ENCODE data around the gene PCNT. TPM values are rescaled to one million over a fixed set of nuclear protein-coding genes. Genes with fewer than 3 reads are reported as not detected.

PCNT gene
- total RNA-seq, 1 experiment from 2014 or later: 38.4 TPM

- H3K4me1 Mint-ChIP-seq (ENCODE audit: low read depth, unreplicated experiment): no peaks in the 10 kb centered on the region
- no peak for TF ChIP-seq CTCF (IDR thresholded peaks at IDR 0.05; ENCODE audit: insufficient read depth in 1 of 2, low read depth in 1 of 2, low read length in 1 of 2, severe bottlenecking in 1 of 2, unreplicated experiment in 1 of 2)
- H3K4me3 Mint-ChIP-seq (ENCODE audit: unreplicated experiment): no peak overlapping the region
- no peaks in the 10 kb centered on the region for H3K9me3 Mint-ChIP-seq (ENCODE audit: unreplicated experiment)
- POLR2A ChIA-PET: no interaction called here
- H3K36me3 ChIP-seq (ENCODE audit: control insufficient read depth, insufficient read depth, low read length): no peaks in the 10 kb centered on the region
- no peak overlapping the region for H3K4me3 ChIP-seq (ENCODE audit: low read depth, low read length)
- H3K4me1 ChIP-seq: no peaks in the 10 kb centered on the region
- no TSS peak for BruUV-seq (replicated peaks)
- H3K27ac Mint-ChIP-seq (ENCODE audit: unreplicated experiment): no peak overlapping the region
- no peaks in the 10 kb centered on the region for H3K27me3 ChIP-seq (replicated peaks; ENCODE audit: control insufficient read depth, insufficient read depth, low read length)
- no peaks in the 10 kb centered on the region for H3K9me3 ChIP-seq
- no peak for DNase-seq
- intact Hi-C loops (cut with micrococcal nuclease; ENCODE audit: unreplicated experiment): no loop called here
- H3K36me3 Mint-ChIP-seq (ENCODE audit: insufficient read depth, unreplicated experiment): peaks cover 44% of the 10 kb centered on the region
- CTCF ChIA-PET: no interaction called here
- no peaks in the 10 kb centered on the region for H3K27me3 Mint-ChIP-seq (ENCODE audit: insufficient read depth, unreplicated experiment)
Measured at GRCh38 chr21:46426313-46427046, 102.5 kb downstream of the PCNT start.

DNA sequence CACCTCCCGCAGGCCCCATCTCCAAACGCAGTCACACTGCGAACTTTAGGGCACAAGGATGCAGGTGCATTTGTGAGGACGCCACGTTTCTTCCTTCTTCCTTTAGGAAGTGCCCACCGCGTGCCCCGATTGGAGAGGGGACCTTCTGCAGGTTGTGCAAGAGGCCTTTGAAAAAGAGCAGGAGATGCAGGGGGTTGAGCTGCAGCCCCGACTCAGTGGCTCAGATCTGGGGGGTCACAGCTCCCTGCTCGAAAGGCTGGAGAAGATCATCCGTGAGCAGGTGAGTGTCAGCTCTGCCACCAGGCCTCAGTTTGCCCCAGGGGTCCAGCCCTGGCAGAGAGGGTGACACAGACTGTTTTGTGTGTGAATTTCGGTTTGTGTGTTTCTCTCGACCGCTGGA is 103.6 kb downstream of the PCNT start:
- no peak overlapping the region for H3K27ac Mint-ChIP-seq (ENCODE audit: unreplicated experiment)
- no peaks in the 10 kb centered on the region for H3K9me3 Mint-ChIP-seq (ENCODE audit: unreplicated experiment)
- H3K9me3 ChIP-seq: no peaks in the 10 kb centered on the region
- intact Hi-C loops (cut with micrococcal nuclease; ENCODE audit: unreplicated experiment): no loop called here
- no peak overlapping the region for H3K4me3 ChIP-seq (ENCODE audit: low read depth, low read length)
- BruUV-seq (replicated peaks): no TSS peak
- ChIA-PET CTCF (no interaction called here), POLR2A (no interaction called here)
- H3K4me1 ChIP-seq: no peaks in the 10 kb centered on the region
- H3K36me3 Mint-ChIP-seq (ENCODE audit: insufficient read depth, unreplicated experiment): peaks cover 43% of the 10 kb centered on the region
- DNase-seq: no peak
- H3K36me3 ChIP-seq (ENCODE audit: control insufficient read depth, insufficient read depth, low read length): no peaks in the 10 kb centered on the region
- TF ChIP-seq CTCF (IDR thresholded peaks at IDR 0.05; ENCODE audit: insufficient read depth in 1 of 2, low read depth in 1 of 2, low read length in 1 of 2, severe bottlenecking in 1 of 2, unreplicated experiment in 1 of 2): no peak
- no peaks in the 10 kb centered on the region for H3K4me1 Mint-ChIP-seq (ENCODE audit: low read depth, unreplicated experiment)
- H3K27me3 Mint-ChIP-seq (ENCODE audit: insufficient read depth, unreplicated experiment): no peaks in the 10 kb centered on the region
- no peaks in the 10 kb centered on the region for H3K27me3 ChIP-seq (replicated peaks; ENCODE audit: control insufficient read depth, insufficient read depth, low read length)
- no peak overlapping the region for H3K4me3 Mint-ChIP-seq (ENCODE audit: unreplicated experiment)

DNA sequence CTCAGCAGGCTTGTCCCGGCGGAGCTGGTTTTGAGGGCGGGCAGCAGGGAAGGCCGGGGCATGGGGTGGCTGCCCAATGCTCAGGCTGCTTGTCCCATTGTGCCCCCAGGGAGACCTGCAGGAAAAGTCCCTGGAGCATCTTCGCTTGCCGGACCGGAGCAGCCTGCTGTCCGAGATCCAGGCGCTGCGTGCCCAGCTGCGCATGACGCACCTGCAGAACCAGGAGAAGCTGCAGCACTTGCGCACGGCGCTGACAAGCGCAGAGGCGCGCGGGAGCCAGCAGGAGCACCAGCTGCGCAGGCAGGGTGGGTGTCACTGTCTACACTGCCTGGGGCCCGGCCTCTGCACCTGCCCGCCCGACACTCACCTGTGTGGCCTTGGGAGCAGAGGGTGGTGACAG is 104.3 kb downstream of the PCNT start:
- ChIA-PET POLR2A (no interaction called here), CTCF (no interaction called here)
- no TSS peak for BruUV-seq (replicated peaks)
- H3K27me3 ChIP-seq (replicated peaks; ENCODE audit: control insufficient read depth, insufficient read depth, low read length): no peaks in the 10 kb centered on the region
- Mint-ChIP-seq H3K9me3 (ENCODE audit: unreplicated experiment) (no peaks in the 10 kb centered on the region), H3K4me3 (ENCODE audit: unreplicated experiment) (no peak overlapping the region), H3K27ac (ENCODE audit: unreplicated experiment) (no peak overlapping the region), H3K36me3 (ENCODE audit: insufficient read depth, unreplicated experiment) (peaks cover 43% of the 10 kb centered on the region), H3K27me3 (ENCODE audit: insufficient read depth, unreplicated experiment) (no peaks in the 10 kb centered on the region), H3K4me1 (ENCODE audit: low read depth, unreplicated experiment) (no peaks in the 10 kb centered on the region)
- no peak overlapping the region for H3K4me3 ChIP-seq (ENCODE audit: low read depth, low read length)
- no peaks in the 10 kb centered on the region for H3K9me3 ChIP-seq
- intact Hi-C loops (cut with micrococcal nuclease; ENCODE audit: unreplicated experiment): no loop called here
- no peak for TF ChIP-seq CTCF (IDR thresholded peaks at IDR 0.05; ENCODE audit: insufficient read depth in 1 of 2, low read depth in 1 of 2, low read length in 1 of 2, severe bottlenecking in 1 of 2, unreplicated experiment in 1 of 2)
- no peaks in the 10 kb centered on the region for H3K4me1 ChIP-seq
- no peak for DNase-seq
- no peaks in the 10 kb centered on the region for H3K36me3 ChIP-seq (ENCODE audit: control insufficient read depth, insufficient read depth, low read length)
